PC-9 (cell line): Measurements from ENCODE around the gene MSI2. TPM values are rescaled to one million over a fixed set of nuclear protein-coding genes. Genes with fewer than 3 reads are reported as not detected.

ENCODE experiments used
- BruUV-seq: library from RNA; stranded (reverse); fragments of 400-500 nt; replicated peaks from 2 replicates; lab custom pipeline; 2021; lab: Mats Ljungman, UMichigan
- CTCF ChIA-PET: fragments of 300-600 bp; sonication (Branson Sonifier 250); formaldehyde crosslinking; loops from one replicate; lab custom pipeline; 2022; ENCODE audit warnings: antibody characterized with exemption; lab: Charles Lee
- POLR2A ChIA-PET: fragments of 300-600 bp; sonication (Branson Sonifier 250); formaldehyde crosslinking; loops from one replicate; lab custom pipeline; 2022; ENCODE audit warnings: antibody characterized with exemption; ENCODE audit not compliant: unreplicated experiment; lab: Charles Lee
- DNase-seq, 2 experiments: peaks; one replicate each; pipeline versions ENCODE4 v3.0.0 to v3.0.0-alpha.2; 2015 to 2022; ENCODE audit warnings: mixed read lengths in 1 of 2
- H2AFZ ChIP-seq: fragments of 200-600 bp; sonication (generic); 2 replicates; pipeline ENCODE4 v1.8.1; 2017; ENCODE audit warnings: antibody characterized with exemption
- H3F3A ChIP-seq: fragments of 200-600 bp; sonication (generic); 2 replicates; pipeline ENCODE4 v1.8.1; 2017; ENCODE audit warnings: antibody characterized with exemption, mild to moderate bottlenecking, low read depth; ENCODE audit not compliant: insufficient read depth
- H3K27ac ChIP-seq: fragments of 200-600 bp; sonication (generic); 2 replicates; pipeline ENCODE4 v1.6.1; 2016; ENCODE audit warnings: mixed run types
- H3K27me3 ChIP-seq: fragments of 200-600 bp; sonication (generic); 2 replicates; pipeline ENCODE4 v1.6.1; 2016; ENCODE audit warnings: low read depth, mixed run types; ENCODE audit not compliant: insufficient read depth
- H3K36me3 ChIP-seq: fragments of 200-600 bp; sonication (generic); 2 replicates; pipeline ENCODE4 v1.6.1; 2016; ENCODE audit warnings: low read depth, mixed run types
- H3K4me1 ChIP-seq: fragments of 200-600 bp; sonication (generic); replicated peaks from 2 replicates; pipeline ENCODE4 v1.6.1; 2016; ENCODE audit warnings: mixed run types; ENCODE audit not compliant: insufficient read depth
- H3K4me2 ChIP-seq: fragments of 200-600 bp; sonication (generic); 2 replicates; pipeline ENCODE4 v1.6.1; 2017; ENCODE audit warnings: mixed run types
- H3K4me3 ChIP-seq: fragments of 200-600 bp; sonication (generic); 2 replicates; pipeline ENCODE4 v1.6.1; 2016; ENCODE audit warnings: mixed run types
- H3K79me2 ChIP-seq: fragments of 200-600 bp; sonication (generic); 2 replicates; pipeline ENCODE4 v1.6.1; 2017; ENCODE audit warnings: low read depth, mixed run types
- H3K9me2 ChIP-seq: fragments of 200-600 bp; sonication (generic); 2 replicates; pipeline ENCODE4 v1.8.1; 2017; ENCODE audit warnings: mild to moderate bottlenecking; ENCODE audit not compliant: insufficient read depth
- H3K9me3 ChIP-seq: fragments of 200-600 bp; sonication (generic); 2 replicates; pipeline ENCODE4 v1.8.1; 2016; ENCODE audit warnings: low read depth; ENCODE audit not compliant: insufficient read depth
- H4K20me1 ChIP-seq: fragments of 200-600 bp; sonication (generic); 2 replicates; pipeline ENCODE4 v1.8.1; 2017; ENCODE audit not compliant: insufficient read depth
- CTCF ChIP-seq: fragments of 200-600 bp; sonication (generic); conservative IDR thresholded peaks from 2 replicates; pipeline ENCODE4 v1.6.1; 2017; ENCODE audit warnings: mixed run types, antibody characterized with exemption, mild to moderate bottlenecking, moderate library complexity
- EZH2 ChIP-seq: fragments of 200-600 bp; sonication (generic); IDR thresholded peaks from 2 replicates; pipeline ENCODE4 v1.8.0; 2017; ENCODE audit warnings: antibody characterized with exemption, low read depth
- intact Hi-C: fragments of 100-400 bp; cut with micrococcal nuclease; formaldehyde crosslinking; loops from one replicate; pipeline ENCODE4 v1.10.0; 2022; ENCODE audit not compliant: unreplicated experiment
- total RNA-seq: library from RNA; stranded (reverse); gene quantifications from 2 replicates; pipeline ENCODE4 v1.2.3, GENCODE V29; 2021

MSI2 gene
- total RNA-seq, 1 experiment from 2014 or later, result 15.7 TPM

GRCh38 chr17:57294101-57294500 lies 37.8 kb downstream of the MSI2 start:
- peak in 1 of 2 experiments; percentile 9 for DNase-seq
- Histone ChIP-seq H3F3A (no peaks in the 10 kb centered on the region), H3K4me1 (no peaks in the 10 kb centered on the region), H3K4me2 (no peak overlapping the region), H3K9me2 (no peaks in the 10 kb centered on the region), H3K36me3 (no peaks in the 10 kb centered on the region; the same call in 1 of the 2 replicates), H2AFZ (no peak overlapping the region), H4K20me1 (no peaks in the 10 kb centered on the region), H3K9me3 (no peaks in the 10 kb centered on the region), H3K4me3 (no peak overlapping the region), H3K79me2 (no peaks in the 10 kb centered on the region), H3K27me3 (0 out of 2 replicates have a peak, but pooled peaks cover 18% of the 10 kb centered on the region), H3K27ac (no peak overlapping the region)
- no TSS peak for BruUV-seq
- intact Hi-C loops, result no loop called here
- ChIA-PET POLR2A (no interaction called here), CTCF (no interaction called here)
- TF ChIP-seq EZH2, result no peak
- TF ChIP-seq CTCF, result no peak

- Histone ChIP-seq H3K79me2 (no peaks in the 10 kb centered on the region), H3K36me3 (no peaks in the 10 kb centered on the region; the same call in 1 of the 2 replicates), H3K27me3 (peaks cover 11% of the 10 kb centered on the region; the same call in 1 of the 2 replicates), H3K4me1 (no peaks in the 10 kb centered on the region), H4K20me1 (no peaks in the 10 kb centered on the region), H3K27ac (no peak overlapping the region), H3K9me2 (no peaks in the 10 kb centered on the region), H2AFZ (no peak overlapping the region), H3K4me2 (no peak overlapping the region), H3F3A (no peaks in the 10 kb centered on the region), H3K4me3 (no peak overlapping the region), H3K9me3 (no peaks in the 10 kb centered on the region)
- CTCF ChIA-PET, result no interaction called here
- no TSS peak for BruUV-seq
- peak in 1 of 2 experiments; percentile 31 for DNase-seq
- POLR2A ChIA-PET, result no interaction called here
- intact Hi-C loops, result no loop called here
- TF ChIP-seq EZH2, result no peak
Observed at GRCh38 chr17:57294629-57295501, 38.5 kb downstream of the MSI2 start.

GRCh38 chr17:57295526-57296023 lies 39.3 kb downstream of the MSI2 start:
- no peak overlapping the region for H2AFZ ChIP-seq
- no peaks in the 10 kb centered on the region for H3K79me2 ChIP-seq
- peaks cover 14% of the 10 kb centered on the region; the same call in 1 of the 2 replicates for H3K27me3 ChIP-seq
- H3F3A ChIP-seq, result no peaks in the 10 kb centered on the region
- ChIA-PET CTCF (no interaction called here), POLR2A (no interaction called here)
- H3K27ac ChIP-seq, result no peak overlapping the region
- no TSS peak for BruUV-seq
- DNase-seq, result no peak
- H3K36me3 ChIP-seq, result no peaks in the 10 kb centered on the region; the same call in 1 of the 2 replicates
- H3K9me3 ChIP-seq, result no peaks in the 10 kb centered on the region
- H3K4me1 ChIP-seq, result no peaks in the 10 kb centered on the region
- intact Hi-C loops, result no loop called here
- no peak overlapping the region for H3K4me3 ChIP-seq
- H3K4me2 ChIP-seq, result no peak overlapping the region
- no peaks in the 10 kb centered on the region for H4K20me1 ChIP-seq
- H3K9me2 ChIP-seq, result no peaks in the 10 kb centered on the region
- TF ChIP-seq CTCF (no peak), EZH2 (no peak)
